LHCN-M2 (cell line): ENCODE measurements around the gene CLEC2L. TPM values are rescaled to one million over a fixed set of nuclear protein-coding genes. Genes with fewer than 3 reads are reported as not detected.

Source experiments
- DNase-seq: peaks from one replicate; pipeline ENCODE4 v3.0.0-alpha.2; 2012; ENCODE audit warnings: low read depth
- total RNA-seq: library from RNA; depleted of rRNA; stranded (reverse); fragments of >200 nt; gene quantifications from 2 replicates; pipeline ENCODE4 v1.2.3, GENCODE V29; 2014; rRNA removed

CLEC2L gene
- total RNA-seq, 1 experiment from 2014 or later: not detected

- no peak for DNase-seq
Measured at GRCh38 chr7:139573871-139574270, 50.4 kb downstream of the CLEC2L start.

- DNase-seq: no peak
Measured at GRCh38 chr7:139574618-139575337, 51.3 kb downstream of the CLEC2L start.

DNA sequence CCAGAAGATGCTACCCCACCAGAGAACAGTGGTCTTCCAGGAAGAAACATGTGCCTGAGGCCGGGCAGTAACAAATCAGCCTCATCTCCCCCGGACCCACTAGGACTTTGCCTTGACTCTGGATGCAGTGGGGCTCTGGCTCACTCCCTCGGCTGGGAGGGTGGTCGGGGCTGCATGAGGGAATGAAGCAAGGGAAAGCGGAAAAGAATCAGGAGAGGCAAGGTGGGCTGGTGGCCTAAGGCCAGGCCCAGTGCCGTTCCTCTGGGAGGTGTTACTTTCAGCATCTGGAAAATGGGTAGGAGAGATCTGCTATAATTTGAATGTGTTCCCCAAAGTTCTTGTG lies 51.8 kb downstream of the CLEC2L start:
- no peak for DNase-seq

DNA sequence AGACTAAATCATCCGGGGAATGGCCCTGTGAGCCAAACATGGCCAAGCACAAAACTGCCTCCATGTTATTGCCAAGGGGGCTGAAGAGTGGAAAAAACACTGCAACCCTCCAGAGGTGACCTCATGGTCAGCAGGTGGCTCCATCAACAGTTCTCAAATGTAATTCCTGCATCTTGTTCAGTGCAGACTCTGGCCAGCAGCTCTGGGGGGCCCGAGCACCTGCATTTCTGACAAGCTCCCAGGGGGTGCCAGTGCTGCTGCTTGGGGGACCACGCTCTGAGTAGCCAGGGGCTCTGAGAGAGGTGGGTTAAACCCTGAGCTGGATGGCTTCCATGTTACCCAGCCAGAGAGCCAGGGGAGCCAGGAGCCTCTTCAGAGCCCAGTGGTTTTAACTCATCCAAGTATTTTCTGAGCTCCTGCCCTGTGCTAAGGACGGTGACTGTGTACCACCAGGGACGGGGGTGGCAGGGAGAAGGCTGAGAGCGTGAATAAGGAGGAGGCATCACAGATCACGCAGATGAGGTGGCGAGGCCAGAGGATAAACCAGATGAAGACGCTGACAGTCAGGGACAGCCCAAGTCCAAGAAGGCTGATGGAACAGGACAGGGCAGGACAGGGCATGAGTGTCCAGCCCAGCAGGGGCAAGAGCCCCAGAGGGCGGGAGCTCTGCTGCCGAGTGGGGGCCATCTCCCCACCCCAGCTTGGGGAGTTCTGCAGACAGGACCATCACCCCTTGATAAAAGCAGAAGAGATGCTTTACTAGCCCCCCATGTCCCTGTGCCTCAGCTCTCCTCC lies 52.9 kb downstream of the CLEC2L start:
- DNase-seq: no peak

- no peak for DNase-seq
Measured at GRCh38 chr7:139580435-139580834, 57.0 kb downstream of the CLEC2L start.

- DNase-seq: no peak
Measured at GRCh38 chr7:139582130-139582650, 58.7 kb downstream of the CLEC2L start.

- no peak for DNase-seq
Measured at GRCh38 chr7:139582671-139583155, 59.2 kb downstream of the CLEC2L start.

DNA sequence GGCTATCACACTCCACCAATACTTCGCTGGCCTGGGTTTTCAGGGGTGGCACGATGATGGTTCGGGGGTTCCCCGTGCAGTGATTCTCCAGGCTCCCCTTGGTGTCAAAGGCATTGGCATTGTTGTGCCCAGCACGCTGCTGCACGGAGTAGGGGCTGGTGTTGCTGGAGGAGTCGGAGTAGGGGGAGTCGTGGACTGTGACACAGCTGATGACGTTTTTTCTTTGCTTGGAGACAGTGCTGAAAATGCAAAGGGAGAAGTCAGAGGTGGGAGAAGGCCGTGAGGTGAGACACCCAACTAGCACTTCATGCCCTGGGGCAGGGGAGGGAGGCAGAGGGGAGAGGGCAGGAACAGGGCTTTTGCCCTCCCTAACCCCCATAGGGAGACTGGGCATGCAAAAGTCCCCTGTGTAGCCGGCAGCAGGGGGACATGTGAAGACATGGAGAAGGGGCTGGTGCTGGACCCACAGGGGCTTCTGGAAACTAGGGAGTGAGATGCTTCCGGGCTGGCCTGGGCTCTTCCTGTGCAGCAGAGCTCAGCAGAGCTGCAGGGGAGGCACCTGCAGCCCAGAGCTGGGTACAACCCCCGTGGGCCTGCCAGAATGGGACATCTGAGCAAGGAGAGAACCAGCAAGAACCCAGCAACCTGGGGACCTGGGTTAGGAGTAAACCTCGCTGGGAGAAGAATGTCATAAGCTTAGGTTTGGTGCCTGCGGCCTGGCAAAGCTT lies 60.5 kb downstream of the CLEC2L start:
- no peak for DNase-seq

GRCh38 chr7:139585042-139585441 lies 61.6 kb downstream of the CLEC2L start:
- no peak for DNase-seq

- DNase-seq: no peak
Measured at GRCh38 chr7:139586286-139586685, 62.8 kb downstream of the CLEC2L start.

DNA sequence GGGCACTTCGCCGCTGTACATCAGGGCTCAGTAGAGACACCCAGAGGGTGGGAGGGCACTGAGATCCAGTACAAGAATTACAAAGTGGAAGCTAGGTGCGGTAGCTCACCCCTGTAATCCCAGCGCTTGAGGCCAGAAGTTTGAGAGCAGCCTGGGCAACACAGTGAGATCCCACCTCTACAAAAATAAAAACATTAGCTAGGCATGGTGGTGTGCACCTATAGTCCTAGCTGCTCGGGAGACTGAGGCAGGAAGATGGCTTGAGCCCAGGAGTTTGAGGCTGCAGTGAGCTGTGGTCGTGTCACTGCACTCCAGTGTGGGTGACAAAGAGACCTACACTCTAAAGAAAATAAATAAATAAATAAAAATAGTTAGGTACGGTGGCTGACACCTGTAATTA lies 64.0 kb downstream of the CLEC2L start:
- no peak for DNase-seq

GRCh38 chr7:139588632-139589031 lies 65.1 kb downstream of the CLEC2L start:
- peak; percentile 99 for DNase-seq

- DNase-seq: peak; percentile 20
Measured at GRCh38 chr7:139589474-139589873, 66.0 kb downstream of the CLEC2L start.

DNA sequence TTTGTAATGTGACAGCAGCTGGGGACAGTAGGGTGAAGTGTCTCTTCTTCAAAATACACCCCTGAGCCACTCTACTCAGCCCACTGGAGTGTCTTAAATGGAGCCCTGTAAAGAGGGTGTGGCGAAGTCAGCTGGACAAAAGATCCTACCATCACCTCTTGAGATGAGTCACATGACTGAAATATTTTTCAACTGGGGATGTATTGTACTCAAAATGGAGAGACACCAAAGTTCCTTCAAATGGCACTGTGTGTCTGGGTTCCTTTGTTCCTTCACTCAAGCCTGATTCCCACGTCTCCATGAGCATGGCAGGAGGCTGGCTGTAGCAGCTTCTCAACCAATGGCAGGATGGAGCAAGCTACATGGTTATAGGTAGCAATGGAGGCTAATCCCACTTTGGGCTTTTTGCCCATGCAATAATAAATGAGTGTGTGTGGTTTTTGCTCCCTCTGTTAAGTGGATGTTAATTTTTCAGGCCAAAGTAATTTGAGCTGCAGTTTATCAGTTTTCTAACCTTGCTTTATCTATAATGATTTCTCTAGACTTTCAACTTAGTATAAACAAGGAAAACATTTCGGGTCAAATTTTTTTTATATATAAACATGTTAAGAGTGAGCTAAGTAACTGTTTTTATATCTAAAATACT lies 68.2 kb downstream of the CLEC2L start:
- DNase-seq: peak; percentile 12

DNA sequence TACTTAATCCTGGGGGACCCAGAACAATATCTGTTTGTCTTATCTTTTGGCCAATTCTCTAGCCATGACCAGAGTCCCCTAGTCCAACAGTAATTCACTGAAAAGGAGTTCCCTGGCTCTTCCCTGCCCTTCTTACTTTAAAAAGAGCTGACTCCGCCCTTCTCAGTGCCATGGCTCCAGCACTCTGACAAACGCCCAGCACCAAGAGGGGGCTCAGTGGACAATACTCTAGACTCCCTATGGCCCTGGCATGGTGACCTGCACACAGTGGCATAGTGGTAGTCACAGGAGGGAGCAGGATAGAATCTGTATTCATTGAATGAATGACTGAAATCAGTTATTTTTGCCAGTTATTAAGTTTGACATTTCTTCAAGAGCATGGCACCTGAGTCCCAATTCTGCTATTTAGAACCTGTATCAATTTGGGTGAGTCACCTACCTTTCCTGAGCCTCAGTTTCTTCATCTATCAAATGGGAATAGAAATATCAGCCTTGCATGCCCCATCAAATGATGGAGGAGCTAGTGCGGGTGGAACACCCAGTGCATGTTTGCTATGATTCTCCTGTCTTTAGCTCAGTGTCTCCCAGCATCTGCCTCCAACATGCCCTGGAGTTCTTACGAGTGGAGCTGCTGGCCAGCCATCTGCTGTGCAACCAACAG lies 69.4 kb downstream of the CLEC2L start:
- no peak for DNase-seq

DNA sequence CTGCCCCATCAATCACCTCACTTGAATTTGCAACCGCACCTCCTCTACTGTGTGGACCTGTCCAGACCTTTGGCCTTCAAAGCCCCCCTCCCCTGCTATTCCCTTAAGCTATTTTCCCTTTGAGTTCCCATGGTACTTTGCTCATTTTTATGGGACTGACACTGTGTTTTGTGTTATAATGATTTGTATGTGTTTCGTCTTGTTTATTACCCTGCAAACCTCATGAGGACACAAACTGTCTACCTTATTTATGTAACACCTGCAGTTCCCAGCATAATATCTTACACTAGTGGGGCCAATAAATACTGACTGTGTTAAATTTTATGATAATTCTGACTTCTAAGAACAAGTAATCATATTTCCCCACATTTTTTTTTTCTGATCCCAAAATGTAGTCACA lies 70.6 kb downstream of the CLEC2L start:
- no peak for DNase-seq

Other genes with a start within 250 kb of the CLEC2L start
- gene FMC1, start 182.3 kb upstream of the CLEC2L start, total RNA-seq: 9.3 and 14.7 TPM in 2 replicates
- gene LUC7L2, start 163.8 kb upstream of the CLEC2L start, total RNA-seq: 78.5 and 86.4 TPM in 2 replicates
- not detected in 2 replicates for gene KLRG2, start 40.0 kb upstream of the CLEC2L start, total RNA-seq